Stimulated activated CD8-positive, alpha-beta memory T cell treated with anti-CD3 and anti-CD28 coated beads, Interleukin-4, amount 100 ng/mL, for 24 hours (primary cell): ENCODE results near the gene WDR44.
A peak's percentile ranks its signal among the peaks of the same experiment; 100 is the strongest.
"Not testable (repeated sequence)": the region's sequence is repeated elsewhere in the genome, so short reads cannot be mapped to it uniquely, and the experiment has no call there.

Source experiments
- DNase-seq: peaks from one replicate; pipeline ENCODE4 v3.0.0-alpha.2; 2020; ENCODE audit warnings: low read depth

The WDR44 gene

GRCh38 chrX:118482384-118482783 lies 136.5 kb downstream of the WDR44 start:
- not testable (repeated sequence) for DNase-seq

GRCh38 chrX:118484216-118484903 lies 138.5 kb downstream of the WDR44 start:
- DNase-seq: no peak

- DNase-seq: not testable (repeated sequence)
Measured at GRCh38 chrX:118486693-118487092, 140.8 kb downstream of the WDR44 start.

- no peak for DNase-seq
Measured at GRCh38 chrX:118493016-118493415, 147.1 kb downstream of the WDR44 start.

GRCh38 chrX:118493653-118494297 lies 147.9 kb downstream of the WDR44 start:
- DNase-seq: no peak

- DNase-seq: peak; percentile 74
Measured at GRCh38 chrX:118495061-118495921, 149.4 kb downstream of the WDR44 start, which contains the start of gene DOCK11. TSS of gene DOCK11 (plus strand) at chrX:118495815. CDS start at chrX:118495972, 157 bp downstream.

- peak; percentile 44 for DNase-seq
Measured at GRCh38 chrX:118495958-118496762, 150.3 kb downstream of the WDR44 start.

GRCh38 chrX:118496763-118497079 lies 150.8 kb downstream of the WDR44 start:
- DNase-seq: no peak

- DNase-seq: no peak
Measured at GRCh38 chrX:118497180-118497818, 151.4 kb downstream of the WDR44 start.

GRCh38 chrX:118498351-118498750 lies 152.4 kb downstream of the WDR44 start:
- DNase-seq: no peak

- DNase-seq: no peak
Measured at GRCh38 chrX:118498755-118499154, 152.8 kb downstream of the WDR44 start.

- no peak for DNase-seq
Measured at GRCh38 chrX:118499295-118499694, 153.4 kb downstream of the WDR44 start.
